C4-2B (cell line): ENCODE results near the gene TMEM14A.

Experiments used
- H3K27ac ChIP-seq: fragments of 450-650 bp; 2 replicates; pipeline ENCODE4 v1.5.1; 2017
- ZFX ChIP-seq: fragments of 450-650 bp; IDR thresholded peaks from 2 replicates; pipeline ENCODE4 v1.6.1; 2017
- TF ChIP-seq, protein P1 (sequence below): fragments of 450-650 bp; conservative IDR thresholded peaks from 2 replicates; pipeline ENCODE4 v1.5.1; 2017; ENCODE audit warnings: mild to moderate bottlenecking

Gene TMEM14A, protein sequence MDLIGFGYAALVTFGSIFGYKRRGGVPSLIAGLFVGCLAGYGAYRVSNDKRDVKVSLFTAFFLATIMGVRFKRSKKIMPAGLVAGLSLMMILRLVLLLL

DNA sequence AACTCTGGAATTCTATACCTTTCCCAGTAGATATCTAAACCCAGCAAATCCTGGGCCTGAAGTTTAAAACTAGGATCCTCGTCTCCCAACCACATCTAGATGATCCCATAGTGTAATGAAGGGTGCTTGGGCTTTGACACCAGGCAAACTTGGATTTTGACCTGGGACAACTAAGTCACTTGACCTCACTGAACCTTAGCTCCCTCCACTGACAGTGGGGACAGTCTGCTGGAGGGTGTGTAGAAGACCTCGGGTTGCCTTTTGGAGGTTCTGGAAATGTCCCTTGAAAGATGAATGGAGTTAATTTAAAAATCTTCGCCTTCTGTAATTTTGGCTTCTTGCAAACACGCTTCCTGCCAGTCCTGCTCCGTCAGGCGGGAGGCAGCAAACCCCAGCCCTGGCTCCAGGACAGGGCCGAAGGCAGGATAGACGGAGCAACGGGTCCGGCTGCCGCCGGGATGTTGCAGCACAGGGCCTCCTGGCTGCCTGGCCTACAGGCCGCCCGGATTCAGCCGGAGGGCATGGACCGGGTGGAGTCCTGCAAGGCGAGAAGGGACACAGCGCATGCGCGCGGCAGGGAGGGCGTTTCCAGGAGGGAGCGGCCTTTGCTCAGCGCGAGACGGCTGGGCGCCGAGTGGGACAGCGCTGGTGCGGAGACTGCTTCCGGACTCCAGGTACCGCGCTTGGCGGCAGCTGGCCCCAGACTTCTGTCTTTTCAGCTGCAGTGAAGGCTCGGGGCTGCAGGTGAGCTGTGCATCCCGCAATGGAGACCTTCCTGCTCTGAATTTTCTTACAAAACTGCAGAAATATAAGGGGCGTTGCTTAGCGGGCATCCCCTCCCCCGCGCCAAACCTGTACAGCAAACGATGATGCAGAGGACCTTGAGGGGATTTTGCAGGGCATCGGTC lies at the start of gene TMEM14A:
Gene TMEM14A (plus strand): TSS at position 612 of the 908 bp plus-strand sequence. CDS start 5,990 bp downstream, outside the sequence.
- TF ChIP-seq ZFX: peak; percentile 78; the same call in 1 of the 2 replicates
- TF ChIP-seq, protein P1, sequence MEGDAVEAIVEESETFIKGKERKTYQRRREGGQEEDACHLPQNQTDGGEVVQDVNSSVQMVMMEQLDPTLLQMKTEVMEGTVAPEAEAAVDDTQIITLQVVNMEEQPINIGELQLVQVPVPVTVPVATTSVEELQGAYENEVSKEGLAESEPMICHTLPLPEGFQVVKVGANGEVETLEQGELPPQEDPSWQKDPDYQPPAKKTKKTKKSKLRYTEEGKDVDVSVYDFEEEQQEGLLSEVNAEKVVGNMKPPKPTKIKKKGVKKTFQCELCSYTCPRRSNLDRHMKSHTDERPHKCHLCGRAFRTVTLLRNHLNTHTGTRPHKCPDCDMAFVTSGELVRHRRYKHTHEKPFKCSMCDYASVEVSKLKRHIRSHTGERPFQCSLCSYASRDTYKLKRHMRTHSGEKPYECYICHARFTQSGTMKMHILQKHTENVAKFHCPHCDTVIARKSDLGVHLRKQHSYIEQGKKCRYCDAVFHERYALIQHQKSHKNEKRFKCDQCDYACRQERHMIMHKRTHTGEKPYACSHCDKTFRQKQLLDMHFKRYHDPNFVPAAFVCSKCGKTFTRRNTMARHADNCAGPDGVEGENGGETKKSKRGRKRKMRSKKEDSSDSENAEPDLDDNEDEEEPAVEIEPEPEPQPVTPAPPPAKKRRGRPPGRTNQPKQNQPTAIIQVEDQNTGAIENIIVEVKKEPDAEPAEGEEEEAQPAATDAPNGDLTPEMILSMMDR: no peak; the same call in 1 of the 2 replicates
- peak within 1 kb of the TSS; percentile 62 for H3K27ac ChIP-seq

DNA sequence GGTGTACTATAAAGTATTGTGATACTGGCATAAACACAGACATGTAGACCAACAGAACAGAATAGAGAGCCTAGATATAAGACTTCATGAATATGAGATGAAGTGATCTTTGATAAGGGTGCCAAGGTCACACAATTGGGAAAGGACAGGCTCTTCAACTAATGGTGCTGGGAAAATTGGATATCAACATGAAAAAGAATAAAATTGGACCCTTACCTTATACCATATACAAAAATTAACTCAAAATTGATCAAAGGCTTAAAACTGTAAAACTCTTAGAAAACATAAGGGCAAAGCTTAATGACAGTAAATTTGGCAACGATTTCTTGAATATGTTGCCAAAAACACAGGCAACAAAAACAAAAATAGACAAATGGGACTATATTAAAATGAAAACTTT lies 49.3 kb upstream of the TMEM14A start:
- H3K27ac ChIP-seq: no peak overlapping the region
- TF ChIP-seq, protein P1: no peak
- TF ChIP-seq ZFX: no peak

DNA sequence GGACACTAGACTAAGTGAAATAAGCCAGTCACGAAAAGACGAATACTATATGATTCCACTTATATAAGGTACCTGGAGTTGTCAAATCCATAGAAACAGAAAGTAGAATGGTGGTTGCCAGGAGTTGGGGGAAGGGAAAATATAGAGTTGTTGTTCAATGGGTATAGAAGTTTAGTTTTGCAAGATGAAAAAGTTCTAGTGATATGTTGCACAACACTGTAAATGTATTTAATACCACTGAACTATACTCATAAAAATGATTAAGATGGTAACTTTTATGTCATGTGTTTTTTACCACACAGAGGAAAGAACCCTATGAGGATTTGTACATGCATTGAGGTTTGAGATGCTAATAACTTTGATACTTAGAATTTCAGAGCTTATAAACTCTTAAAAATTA lies 48.1 kb upstream of the TMEM14A start:
- H3K27ac ChIP-seq: no peak overlapping the region
- TF ChIP-seq, protein P1: no peak
- no peak for TF ChIP-seq ZFX

DNA sequence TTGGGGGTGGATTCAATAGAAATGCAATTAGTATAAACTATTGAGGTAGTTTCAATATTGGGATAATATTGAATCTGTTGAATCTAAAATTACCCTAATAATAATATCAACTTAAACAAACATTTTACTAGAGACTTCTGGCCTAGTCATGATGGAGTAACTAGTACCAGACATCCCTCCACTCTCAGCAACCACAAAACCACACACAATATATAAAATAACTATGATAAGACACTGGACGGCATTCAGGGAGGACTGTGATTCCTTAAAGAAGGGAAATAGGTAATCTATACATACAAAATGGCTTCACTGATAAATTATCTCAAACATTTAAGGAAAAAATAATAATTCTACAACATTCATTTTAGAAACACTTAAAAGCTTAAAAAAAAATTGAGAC lies 38.9 kb upstream of the TMEM14A start:
- H3K27ac ChIP-seq: no peak overlapping the region
- TF ChIP-seq, protein P1: no peak

DNA sequence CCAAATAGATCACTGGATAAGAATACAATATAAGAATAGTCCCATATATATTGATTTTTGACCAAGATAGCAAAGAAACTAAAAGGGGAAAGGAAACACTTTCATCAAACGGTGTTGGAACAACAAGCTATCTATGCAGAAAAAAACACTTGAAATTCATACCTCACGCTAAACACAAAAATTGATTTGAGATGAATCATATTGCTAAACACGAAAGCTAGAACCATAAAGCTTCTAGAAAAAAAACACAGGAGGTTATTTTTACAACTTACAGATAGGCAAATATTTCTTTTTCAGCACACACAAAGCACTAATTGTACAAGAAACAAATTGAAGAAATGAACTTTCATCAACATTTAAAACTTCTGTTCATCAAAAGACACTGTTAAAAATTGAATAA lies 36.7 kb upstream of the TMEM14A start:
- TF ChIP-seq ZFX: no peak
- TF ChIP-seq, protein P1: no peak

DNA sequence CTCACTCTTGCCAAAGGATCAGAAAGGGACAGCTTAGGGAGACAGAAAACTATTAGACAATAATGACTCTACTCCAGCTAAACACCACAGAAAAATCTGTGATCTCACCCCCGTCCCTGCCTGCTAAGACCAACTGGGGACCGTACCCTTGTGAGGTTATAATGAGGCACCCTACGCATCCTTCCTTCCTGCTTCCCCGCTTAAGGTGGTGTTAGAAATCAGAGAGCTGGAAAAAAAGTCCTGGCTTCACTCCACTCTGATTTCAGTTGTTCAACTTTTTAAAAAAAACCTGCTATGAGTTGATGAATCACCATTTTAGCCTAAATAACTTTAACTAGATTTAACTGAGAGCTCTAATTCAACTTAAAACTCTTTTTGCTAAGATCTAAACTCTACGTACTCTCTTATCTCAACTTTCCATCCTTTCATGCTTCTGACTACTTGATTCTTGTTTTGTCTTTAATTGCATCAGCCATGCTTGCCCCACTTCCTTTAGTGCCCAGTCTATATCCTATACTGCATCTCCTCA lies 35.8 kb upstream of the TMEM14A start:
- no peak overlapping the region for H3K27ac ChIP-seq
- TF ChIP-seq, protein P1: no peak
- TF ChIP-seq ZFX: no peak

More for the DNA sequence above, 36.7 kb upstream of the TMEM14A start:
- no peak overlapping the region for H3K27ac ChIP-seq

DNA sequence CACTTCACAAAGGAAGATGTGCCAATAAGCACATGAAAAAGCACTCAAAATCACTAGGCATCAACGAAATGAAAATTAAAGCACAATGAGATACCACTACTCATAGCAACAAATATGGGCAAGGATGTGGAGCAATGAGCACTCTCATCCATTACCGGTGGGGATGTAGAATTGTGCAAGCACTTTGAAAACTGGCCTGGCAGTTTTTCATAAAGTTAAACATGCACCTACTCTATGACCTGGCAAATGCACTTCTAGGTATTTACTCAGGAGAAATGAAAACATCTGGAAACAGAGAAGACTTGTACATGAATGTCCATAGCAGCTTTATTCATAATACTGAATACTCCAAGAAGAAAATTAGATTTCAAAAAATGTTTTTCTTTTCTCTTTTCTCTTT lies 34.1 kb upstream of the TMEM14A start:
- H3K27ac ChIP-seq: no peak overlapping the region
- TF ChIP-seq ZFX: no peak
- TF ChIP-seq, protein P1: no peak
